HEK293 (cell line): ENCODE results near the gene ENO3.

Experiments used
- CTCF ChIA-PET: fragments of 350-600 bp; formaldehyde crosslinking; extraction: SDS; loops from one replicate; lab custom pipeline; 2021; ENCODE audit warnings: antibody characterized with exemption; lab: Yijun Ruan, JAX
- POLR2A ChIA-PET: fragments of 300-600 bp; formaldehyde crosslinking; extraction: SDS; loops from one replicate; lab custom pipeline; 2020; ENCODE audit warnings: antibody characterized with exemption, inconsistent platforms; lab: Yijun Ruan, JAX
- H3K27ac ChIP-seq: fragments of 200-500 bp; sonication (Bioruptor generic); 2 replicates; pipeline ENCODE4 v1.5.1; 2014; ENCODE audit warnings: low read depth, low read length, control low read depth, inconsistent platforms; ENCODE audit errors: extremely low read depth
- H3K36me3 ChIP-seq, 2 experiments: fragments of 200-500 bp in 1 of 2; sonication (Bioruptor generic) in 1 of 2; 1 replicate in 1 of 2; 2 replicates in 1 of 2; pipeline ENCODE4 v1.5.1; 2014 to 2017; ENCODE audit warnings: inconsistent platforms in 2 of 2, low read length in 2 of 2; ENCODE audit not compliant: control insufficient read depth in 2 of 2, insufficient read depth in 1 of 2
- H3K4me1 ChIP-seq: fragments of 200-500 bp; sonication (Bioruptor generic); 2 replicates; pipeline ENCODE4 v1.5.1; 2014; ENCODE audit warnings: mild to moderate bottlenecking, low read length, inconsistent platforms; ENCODE audit not compliant: control insufficient read depth, insufficient read depth
- H3K4me3 ChIP-seq: 2 replicates; pipeline ENCODE4 v1.5.1; 2011; ENCODE audit warnings: low read depth, mild to moderate bottlenecking, control low read depth, low read length, moderate library complexity
- H3K9me3 ChIP-seq: fragments of 200-500 bp; sonication (Bioruptor generic); 2 replicates; pipeline ENCODE4 v1.5.1; 2014; ENCODE audit warnings: low read depth, low read length, inconsistent platforms; ENCODE audit not compliant: control insufficient read depth, insufficient read depth
- AEBP2 ChIP-seq: fragments of 450-650 bp; formaldehyde crosslinking; IDR thresholded peaks from 2 replicates; pipeline ENCODE4 v1.5.1; 2016; ENCODE audit warnings: missing biosample characterization, missing genetic modification characterization, borderline replicate concordance
- KLF16 ChIP-seq: fragments of 450-650 bp; formaldehyde crosslinking; IDR thresholded peaks from 2 replicates; pipeline ENCODE4 v1.5.1; 2017; ENCODE audit warnings: missing biosample characterization, missing genetic modification characterization
- KLF8 ChIP-seq: fragments of 450-650 bp; formaldehyde crosslinking; IDR thresholded peaks from 2 replicates; pipeline ENCODE4 v1.5.1; 2016; ENCODE audit warnings: missing biosample characterization, missing genetic modification characterization
- KLF9 ChIP-seq: fragments of 450-650 bp; formaldehyde crosslinking; IDR thresholded peaks from 2 replicates; pipeline ENCODE4 v1.5.1; 2016; ENCODE audit warnings: missing biosample characterization, missing genetic modification characterization, low read depth
- PRDM1 ChIP-seq: fragments of 450-650 bp; formaldehyde crosslinking; IDR thresholded peaks from 2 replicates; pipeline ENCODE4; 2016; ENCODE audit warnings: missing biosample characterization, missing genetic modification characterization
- SP3 ChIP-seq: fragments of 450-650 bp; formaldehyde crosslinking; IDR thresholded peaks from 2 replicates; pipeline ENCODE4 v1.5.1; 2016; ENCODE audit warnings: missing biosample characterization, missing genetic modification characterization
- SP7 ChIP-seq: fragments of 450-650 bp; formaldehyde crosslinking; IDR thresholded peaks from 2 replicates; pipeline ENCODE4 v1.5.1; 2016; ENCODE audit warnings: missing biosample characterization, missing genetic modification characterization
- WT1 ChIP-seq: fragments of 450-650 bp; formaldehyde crosslinking; IDR thresholded peaks from 2 replicates; pipeline ENCODE4 v1.5.1; 2016; ENCODE audit warnings: missing biosample characterization, missing genetic modification characterization
- ZBTB17 ChIP-seq: fragments of 450-650 bp; formaldehyde crosslinking; IDR thresholded peaks from 2 replicates; pipeline ENCODE4 v1.5.1; 2016; ENCODE audit warnings: missing biosample characterization, missing genetic modification characterization
- ZBTB26 ChIP-seq: fragments of 450-650 bp; formaldehyde crosslinking; optimal IDR thresholded peaks from 2 replicates; pipeline ENCODE3; 2016; ENCODE audit warnings: missing biosample characterization, mild to moderate bottlenecking, missing genetic modification characterization
- ZBTB7A ChIP-seq: fragments of 450-650 bp; formaldehyde crosslinking; IDR thresholded peaks from 2 replicates; pipeline ENCODE4 v1.5.1; 2016; ENCODE audit warnings: low read depth, missing biosample characterization, missing genetic modification characterization
- ZFHX2 ChIP-seq: fragments of 450-650 bp; formaldehyde crosslinking; conservative IDR thresholded peaks from 2 replicates; pipeline ENCODE4 v1.5.1; 2016; ENCODE audit warnings: missing biosample characterization, missing genetic modification characterization
- ZFP37 ChIP-seq: fragments of 450-650 bp; formaldehyde crosslinking; IDR thresholded peaks from 2 replicates; pipeline ENCODE4 v1.5.1; 2016; ENCODE audit warnings: missing biosample characterization, missing genetic modification characterization
- ZNF169 ChIP-seq: fragments of 450-650 bp; formaldehyde crosslinking; IDR thresholded peaks from 2 replicates; pipeline ENCODE4 v1.5.1; 2016; ENCODE audit warnings: missing biosample characterization, missing genetic modification characterization
- ZNF211 ChIP-seq: fragments of 450-650 bp; formaldehyde crosslinking; IDR thresholded peaks from 2 replicates; pipeline ENCODE4 v1.5.1; 2016; ENCODE audit warnings: low read depth, missing biosample characterization, missing genetic modification characterization
- ZNF214 ChIP-seq: fragments of 450-650 bp; formaldehyde crosslinking; IDR thresholded peaks from 2 replicates; pipeline ENCODE4 v1.5.1; 2017; ENCODE audit warnings: missing biosample characterization, mild to moderate bottlenecking, missing genetic modification characterization, borderline replicate concordance
- ZNF292 ChIP-seq: fragments of 450-650 bp; formaldehyde crosslinking; IDR thresholded peaks from 2 replicates; pipeline ENCODE4 v1.5.1; 2016; ENCODE audit warnings: low read depth, missing biosample characterization, missing genetic modification characterization, borderline replicate concordance
- ZNF324 ChIP-seq: fragments of 450-650 bp; formaldehyde crosslinking; IDR thresholded peaks from 2 replicates; pipeline ENCODE4 v1.5.1; 2016; ENCODE audit warnings: missing biosample characterization, missing genetic modification characterization
- ZNF423 ChIP-seq: fragments of 450-650 bp; formaldehyde crosslinking; IDR thresholded peaks from 2 replicates; pipeline ENCODE4 v1.5.1; 2016; ENCODE audit warnings: missing biosample characterization, missing genetic modification characterization
- ZNF473 ChIP-seq: fragments of 450-650 bp; formaldehyde crosslinking; IDR thresholded peaks from 2 replicates; pipeline ENCODE4 v1.5.1; 2017; ENCODE audit warnings: missing biosample characterization, missing genetic modification characterization
- ZNF510 ChIP-seq: fragments of 450-650 bp; formaldehyde crosslinking; IDR thresholded peaks from 2 replicates; pipeline ENCODE4 v1.5.1; 2018; ENCODE audit warnings: mild to moderate bottlenecking, missing genetic modification characterization, missing biosample characterization; ENCODE audit not compliant: insufficient replicate concordance
- ZNF585B ChIP-seq: fragments of 450-650 bp; formaldehyde crosslinking; IDR thresholded peaks from 2 replicates; pipeline ENCODE4 v1.5.1; 2016; ENCODE audit warnings: missing biosample characterization, missing genetic modification characterization
- ZNF623 ChIP-seq: fragments of 450-650 bp; formaldehyde crosslinking; IDR thresholded peaks from 2 replicates; pipeline ENCODE4 v1.5.1; 2016; ENCODE audit warnings: missing biosample characterization, missing genetic modification characterization
- ZNF658 ChIP-seq: fragments of 450-650 bp; formaldehyde crosslinking; IDR thresholded peaks from 2 replicates; pipeline ENCODE4; 2016; ENCODE audit warnings: missing biosample characterization, missing genetic modification characterization
- ZNF707 ChIP-seq: fragments of 450-650 bp; formaldehyde crosslinking; IDR thresholded peaks from 2 replicates; pipeline ENCODE4 v1.5.1; 2016; ENCODE audit warnings: missing biosample characterization, missing genetic modification characterization
- ZNF76 ChIP-seq: fragments of 450-650 bp; formaldehyde crosslinking; IDR thresholded peaks from 2 replicates; pipeline ENCODE4; 2016; ENCODE audit warnings: low read depth, missing biosample characterization, missing genetic modification characterization, borderline replicate concordance
- ZNF791 ChIP-seq: fragments of 450-650 bp; formaldehyde crosslinking; IDR thresholded peaks from 2 replicates; pipeline ENCODE4 v1.5.1; 2016; ENCODE audit warnings: missing biosample characterization, missing genetic modification characterization
- ZSCAN30 ChIP-seq: fragments of 450-650 bp; IDR thresholded peaks from 2 replicates; pipeline ENCODE4 v1.5.1; 2018; ENCODE audit warnings: missing biosample characterization, mild to moderate bottlenecking, missing genetic modification characterization, moderate library complexity
- TF ChIP-seq, protein P1 (sequence below): fragments of 450-650 bp; formaldehyde crosslinking; IDR thresholded peaks from 2 replicates; pipeline ENCODE4 v1.5.1; 2017; ENCODE audit warnings: missing biosample characterization, mild to moderate bottlenecking, missing genetic modification characterization, moderate library complexity
- TF ChIP-seq, protein P2 (sequence below): fragments of 450-650 bp; IDR thresholded peaks from 2 replicates; pipeline ENCODE4 v1.5.1; 2018; ENCODE audit warnings: missing biosample characterization, mild to moderate bottlenecking, missing genetic modification characterization

ENO3 gene

GRCh38 chr17:4947411-4948165, 3.3 kb upstream of the ENO3 start (continued):
- peak; percentile 96 for TF ChIP-seq KLF8
- 0 out of 2 replicates have a peak, but pooled peaks have one; percentile 30 for TF ChIP-seq ZNF324 (tag by site-specific recombination)
- peak; percentile 91 for TF ChIP-seq SP3 (tag by site-specific recombination)
- no peak for TF ChIP-seq ZNF658 (tag by site-specific recombination)
- TF ChIP-seq KLF9 (tag by site-specific recombination) = peak; percentile 92
- TF ChIP-seq AEBP2 (tag by site-specific recombination) = no peak
- TF ChIP-seq ZNF423 (tag by site-specific recombination) = peak; percentile 17; the same call in 1 of the 2 replicates
- no peak for TF ChIP-seq ZNF791 (tag by site-specific recombination)
- TF ChIP-seq ZFHX2 (tag by site-specific recombination) = 0 out of 2 replicates have a peak, but pooled peaks have one; percentile 8
- TF ChIP-seq SP7 (tag by site-specific recombination) = 0 out of 2 replicates have a peak, but pooled peaks have one; percentile 60
- TF ChIP-seq ZNF585B = 0 out of 2 replicates have a peak, but pooled peaks have one; percentile 9
- TF ChIP-seq, protein P1, sequence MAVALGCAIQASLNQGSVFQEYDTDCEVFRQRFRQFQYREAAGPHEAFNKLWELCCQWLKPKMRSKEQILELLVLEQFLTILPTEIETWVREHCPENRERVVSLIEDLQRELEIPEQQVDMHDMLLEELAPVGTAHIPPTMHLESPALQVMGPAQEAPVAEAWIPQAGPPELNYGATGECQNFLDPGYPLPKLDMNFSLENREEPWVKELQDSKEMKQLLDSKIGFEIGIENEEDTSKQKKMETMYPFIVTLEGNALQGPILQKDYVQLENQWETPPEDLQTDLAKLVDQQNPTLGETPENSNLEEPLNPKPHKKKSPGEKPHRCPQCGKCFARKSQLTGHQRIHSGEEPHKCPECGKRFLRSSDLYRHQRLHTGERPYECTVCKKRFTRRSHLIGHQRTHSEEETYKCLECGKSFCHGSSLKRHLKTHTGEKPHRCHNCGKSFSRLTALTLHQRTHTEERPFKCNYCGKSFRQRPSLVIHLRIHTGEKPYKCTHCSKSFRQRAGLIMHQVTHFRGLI (tag by site-specific recombination) = peak; percentile 57; the same call in 1 of the 2 replicates
- no peak for TF ChIP-seq ZNF214

DNA sequence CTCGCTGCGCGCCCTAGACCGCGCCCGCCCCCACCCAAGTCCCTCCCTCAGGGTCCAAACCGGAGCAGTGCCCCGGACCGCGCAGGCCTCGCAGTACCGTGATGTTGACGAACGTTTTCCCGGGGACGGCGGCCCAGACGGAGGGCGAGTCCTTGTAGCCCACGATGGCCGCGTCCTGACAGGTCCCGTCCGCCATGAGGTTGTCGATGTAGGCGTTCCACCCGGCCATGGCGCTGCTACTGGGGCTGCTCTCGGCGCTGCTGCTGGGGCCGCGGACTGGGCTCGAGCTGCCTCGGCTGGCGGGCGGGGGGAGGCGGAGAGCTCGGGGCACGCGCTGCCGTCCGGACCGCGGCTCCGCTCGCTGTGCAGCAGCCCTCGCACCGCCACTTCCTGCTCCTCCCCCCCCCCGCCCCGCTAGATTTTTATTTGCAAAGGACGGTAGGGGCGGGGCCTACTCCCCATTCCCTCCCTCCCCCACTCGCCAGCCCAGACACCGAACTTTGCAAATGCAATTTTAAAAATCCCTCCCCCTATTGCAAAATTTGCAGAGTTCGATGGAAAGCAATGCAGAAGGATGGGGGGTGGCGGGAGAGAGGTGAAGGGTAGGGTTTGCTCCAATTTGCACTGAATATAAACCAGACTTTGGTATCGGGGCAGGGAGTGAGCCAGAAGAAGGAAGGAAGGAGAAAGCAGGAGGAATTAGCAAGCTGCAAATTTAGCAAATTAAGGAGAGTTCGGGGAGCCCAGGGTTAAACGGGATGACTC, 2.6 kb upstream of the ENO3 start, which contains the start of gene PFN1:
TSS of gene PFN1 (minus strand) at position 365 of the 765 bp plus-strand sequence. CDS start at position 229, 136 bp downstream.
- ChIA-PET POLR2A (interaction anchor here (0.7 to 17.9 kb wide), 14 partner anchors 9 to 238 kb away, joined by 3 to 358 read pairs (median 5); partner anchors contain the start of genes CAMTA2, INCA1, KIF1C and PLD2), CTCF (interaction anchor here (0.7 to 1.2 kb wide), 2 partner anchors 9 to 31 kb away, joined by 3 to 4 read pairs; partner anchors contain the start of genes RNF167 and SLC25A11)
- Histone ChIP-seq H3K27ac (peak within 1 kb of the TSS; percentile 99), H3K4me3 (peak within 1 kb of the TSS; percentile 97), H3K36me3 (peaks cover 22 to 39% of the 10 kb centered on the region in 2 experiments), H3K9me3 (no peaks in the 10 kb centered on the region), H3K4me1 (peaks cover 21% of the 10 kb centered on the region)
- TF ChIP-seq ZNF292 (no peak), ZNF473 (tag by site-specific recombination) (no peak), ZFP37 (tag by site-specific recombination) (peak; percentile 22; the same call in 1 of the 2 replicates), ZNF211 (tag by site-specific recombination) (no peak), ZBTB7A (tag by site-specific recombination) (peak; percentile 80), ZBTB26 (tag by site-specific recombination) (peak; percentile 95), WT1 (tag by site-specific recombination) (peak; percentile 54; the same call in 1 of the 2 replicates), ZNF623 (0 out of 2 replicates have a peak, but pooled peaks have one; percentile 4), ZNF76 (tag by site-specific recombination) (peak; percentile 53), ZSCAN30 (0 out of 2 replicates have a peak, but pooled peaks have one; percentile 14), ZNF169 (tag by site-specific recombination) (0 out of 2 replicates have a peak, but pooled peaks have one; percentile 41), ZNF510 (tag by site-specific recombination) (no peak), ZBTB17 (tag by site-specific recombination) (peak; percentile 97), PRDM1 (tag by site-specific recombination) (peak; percentile 84), KLF16 (peak; percentile 37), ZNF707 (tag by site-specific recombination) (no peak)
- TF ChIP-seq, protein P2, sequence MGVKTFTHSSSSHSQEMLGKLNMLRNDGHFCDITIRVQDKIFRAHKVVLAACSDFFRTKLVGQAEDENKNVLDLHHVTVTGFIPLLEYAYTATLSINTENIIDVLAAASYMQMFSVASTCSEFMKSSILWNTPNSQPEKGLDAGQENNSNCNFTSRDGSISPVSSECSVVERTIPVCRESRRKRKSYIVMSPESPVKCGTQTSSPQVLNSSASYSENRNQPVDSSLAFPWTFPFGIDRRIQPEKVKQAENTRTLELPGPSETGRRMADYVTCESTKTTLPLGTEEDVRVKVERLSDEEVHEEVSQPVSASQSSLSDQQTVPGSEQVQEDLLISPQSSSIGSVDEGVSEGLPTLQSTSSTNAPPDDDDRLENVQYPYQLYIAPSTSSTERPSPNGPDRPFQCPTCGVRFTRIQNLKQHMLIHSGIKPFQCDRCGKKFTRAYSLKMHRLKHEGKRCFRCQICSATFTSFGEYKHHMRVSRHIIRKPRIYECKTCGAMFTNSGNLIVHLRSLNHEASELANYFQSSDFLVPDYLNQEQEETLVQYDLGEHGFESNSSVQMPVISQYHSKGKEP = peak; percentile 85
